H1 (cell line): Measurements from ENCODE around the gene ZNF219. TPM values are rescaled to one million over a fixed set of nuclear protein-coding genes. Genes with fewer than 3 reads are reported as not detected.
A peak's percentile ranks its signal among the peaks of the same experiment; 100 is the strongest.

ENCODE experiments used
- CTCF ChIA-PET: fragments of 300-600 bp; sonication (Branson Sonifier 250); formaldehyde crosslinking; loops from one replicate; lab custom pipeline; 2021; ENCODE audit not compliant: partially characterized antibody; lab: Charles Lee
- POLR2A ChIA-PET: fragments of 300-600 bp; sonication (Branson Sonifier 250); formaldehyde crosslinking; loops from one replicate; lab custom pipeline; 2021; ENCODE audit warnings: inconsistent platforms; ENCODE audit not compliant: partially characterized antibody; lab: Charles Lee
- DNase-seq, 2 experiments: peaks; one replicate each; pipeline versions ENCODE4 v3.0.0 to v3.0.0-alpha.2; 2010 to 2022; ENCODE audit warnings: low spot score in 2 of 2, low read depth in 1 of 2, mixed read lengths in 1 of 2
- FAIRE-seq: peaks from 2 replicates; lab custom pipeline; 2011; peaks lifted over from hg19 to GRCh38; lab: Jason Lieb, UNC
- H2AFZ ChIP-seq: 2 replicates; pipeline ENCODE4 v1.8.1; 2012; ENCODE audit warnings: low read length, inconsistent platforms
- H2AK5ac ChIP-seq: 2 replicates; pipeline ENCODE4 v1.6.1; 2013; ENCODE audit warnings: low read depth, low read length
- H2BK120ac ChIP-seq: replicated peaks from 2 replicates; pipeline ENCODE3; 2013; ENCODE audit warnings: low read depth, low read length, inconsistent platforms
- H2BK12ac ChIP-seq: 2 replicates; pipeline ENCODE4 v1.6.1; 2013; ENCODE audit warnings: low read depth, low read length
- H2BK15ac ChIP-seq: 2 replicates; pipeline ENCODE4 v1.6.1; 2013; ENCODE audit warnings: low read length
- H2BK20ac ChIP-seq: 2 replicates; pipeline ENCODE4 v1.6.1; 2013; ENCODE audit warnings: low read length
- H2BK5ac ChIP-seq: 2 replicates; pipeline ENCODE4 v1.6.1; 2013; ENCODE audit warnings: low read depth, low read length
- H3K14ac ChIP-seq: 2 replicates; pipeline ENCODE4 v1.6.1; 2013; ENCODE audit warnings: inconsistent platforms; ENCODE audit not compliant: insufficient read length
- H3K18ac ChIP-seq: 2 replicates; pipeline ENCODE4 v1.6.1; 2013; ENCODE audit warnings: low read length; ENCODE audit errors: extremely low read depth
- H3K23ac ChIP-seq: 2 replicates; pipeline ENCODE4 v1.6.1; 2013; ENCODE audit warnings: inconsistent platforms; ENCODE audit not compliant: insufficient read length
- H3K23me2 ChIP-seq: 2 replicates; pipeline ENCODE4 v1.6.1; 2013; ENCODE audit warnings: low read depth, low read length
- H3K27ac ChIP-seq: 2 replicates; pipeline ENCODE4 v1.6.1; 2011; ENCODE audit warnings: low read depth, low read length, inconsistent platforms
- H3K27me3 ChIP-seq, 4 experiments: replicated peaks in 1 of 4; 1 replicate in 1 of 4; 2 replicates in 3 of 4; pipeline versions ENCODE4 v1.6.1 to v1.8.1; 2011 to 2013; ENCODE audit warnings: low read length in 3 of 4, mild to moderate bottlenecking in 3 of 4, inconsistent platforms in 2 of 4, mixed read lengths in 2 of 4, moderate library complexity in 1 of 4; ENCODE audit not compliant: control insufficient read depth in 3 of 4, insufficient read depth in 3 of 4; ENCODE audit errors: extremely low read depth in 1 of 4
- H3K36me3 ChIP-seq, 4 experiments: 2 replicates each; pipeline versions ENCODE4 v1.6.1 to v1.8.1; 2011 to 2013; ENCODE audit warnings: mild to moderate bottlenecking in 4 of 4, low read length in 3 of 4, moderate library complexity in 2 of 4, control low read depth in 1 of 4, inconsistent platforms in 1 of 4; ENCODE audit not compliant: insufficient read depth in 4 of 4, control insufficient read depth in 2 of 4
- H3K4ac ChIP-seq: replicated peaks from 2 replicates; pipeline ENCODE3; 2013; ENCODE audit warnings: low read length, low read depth, mixed read lengths, inconsistent platforms; ENCODE audit not compliant: insufficient read length
- H3K4me1 ChIP-seq, 4 experiments: replicated peaks in 1 of 4; 1 replicate in 1 of 4; 2 replicates in 3 of 4; pipeline versions ENCODE4 v1.6.1 to v1.8.1; 2011 to 2013; ENCODE audit warnings: low read length in 3 of 4, inconsistent platforms in 2 of 4, mixed read lengths in 1 of 4; ENCODE audit not compliant: insufficient read depth in 4 of 4, control insufficient read depth in 3 of 4
- H3K4me2 ChIP-seq, 2 experiments: 2 replicates each; pipeline versions ENCODE4 v1.6.1 to v1.8.1; 2011 to 2013; ENCODE audit warnings: low read depth in 2 of 2, low read length in 2 of 2, control low read depth in 1 of 2, inconsistent platforms in 1 of 2, mild to moderate bottlenecking in 1 of 2; ENCODE audit not compliant: insufficient read depth in 1 of 2
- H3K4me3 ChIP-seq, 4 experiments: fragments of 200-600, 300-600 bp in 1 of 4; sonication (generic), shearing (Covaris generic), sonication (Bioruptor Twin) in 1 of 4; 2 replicates each; pipeline versions ENCODE4 v1.5.1 to v1.8.1; 2011 to 2016; ENCODE audit warnings: low read length in 4 of 4, low read depth in 3 of 4, control low read depth in 2 of 4, inconsistent platforms in 2 of 4, mild to moderate bottlenecking in 2 of 4, mixed read lengths in 1 of 4, moderate library complexity in 1 of 4; ENCODE audit not compliant: insufficient read depth in 2 of 4; ENCODE audit errors: extremely low read depth in 1 of 4
- H3K56ac ChIP-seq: replicated peaks from 2 replicates; pipeline ENCODE3; 2013; ENCODE audit warnings: low read depth, mild to moderate bottlenecking, mixed read lengths, low read length, inconsistent platforms; ENCODE audit not compliant: insufficient read length
- H3K79me1 ChIP-seq: 2 replicates; pipeline ENCODE4 v1.6.1; 2013; ENCODE audit warnings: low read depth, low read length, control low read depth
- H3K79me2 ChIP-seq, 2 experiments: 2 replicates each; pipeline versions ENCODE4 v1.6.1 to v1.8.1; 2012 to 2013; ENCODE audit warnings: low read length in 2 of 2, mild to moderate bottlenecking in 2 of 2, inconsistent platforms in 1 of 2; ENCODE audit not compliant: insufficient read depth in 2 of 2, control insufficient read depth in 1 of 2
- H3K9ac ChIP-seq, 4 experiments: replicated peaks in 1 of 4; 1 replicate in 1 of 4; 2 replicates in 3 of 4; pipeline versions ENCODE4 v1.6.1 to v1.8.1; 2011 to 2013; ENCODE audit warnings: low read depth in 3 of 4, low read length in 3 of 4, control low read depth in 2 of 4, mild to moderate bottlenecking in 2 of 4, moderate library complexity in 2 of 4, inconsistent platforms in 1 of 4; ENCODE audit errors: extremely low read depth in 1 of 4
- H3K9me3 ChIP-seq, 2 experiments: 2 replicates each; pipeline versions ENCODE4 v1.6.1 to v1.8.1; 2012 to 2013; ENCODE audit warnings: mild to moderate bottlenecking in 2 of 2, moderate library complexity in 2 of 2, control low read depth in 1 of 2, inconsistent platforms in 1 of 2, low read depth in 1 of 2, low read length in 1 of 2, mixed read lengths in 1 of 2; ENCODE audit not compliant: insufficient read depth in 2 of 2
- H4K20me1 ChIP-seq, 2 experiments: replicated peaks in 1 of 2; 2 replicates each; pipeline versions ENCODE3 to v1.8.1; 2011 to 2013; ENCODE audit warnings: inconsistent platforms in 2 of 2, low read length in 2 of 2, mild to moderate bottlenecking in 1 of 2; ENCODE audit not compliant: insufficient read depth in 2 of 2, control insufficient read depth in 1 of 2
- H4K5ac ChIP-seq: 2 replicates; pipeline ENCODE4 v1.6.1; 2013; ENCODE audit warnings: low read length, low read depth, mixed read lengths, inconsistent platforms; ENCODE audit not compliant: insufficient read length
- H4K8ac ChIP-seq: 2 replicates; pipeline ENCODE4 v1.8.0; 2013; ENCODE audit warnings: mild to moderate bottlenecking, moderate library complexity, low read length, inconsistent platforms; ENCODE audit not compliant: insufficient read depth; ENCODE audit errors: extremely low read depth
- H4K91ac ChIP-seq: replicated peaks from 2 replicates; pipeline ENCODE3; 2013; ENCODE audit warnings: low read length, mixed read lengths, inconsistent platforms; ENCODE audit not compliant: insufficient read length
- RFX5 ChIP-seq: IDR thresholded peaks from 2 replicates; pipeline ENCODE4 v1.6.1; 2011; ENCODE audit warnings: low read depth, low read length, improper control_type of control experiment, borderline replicate concordance
- WGBS, 2 experiments: shearing (Covaris generic) in 1 of 2; methylation state at CpG; one replicate each; pipeline versions ENCODE4 v1.1.6 to v1.1.7; 2013 to 2015; ENCODE audit warnings: low lambda C conversion rate in 2 of 2, mixed read lengths in 2 of 2, inconsistent platforms in 1 of 2, low coverage in 1 of 2, missing lambda C conversion rate in 1 of 2; ENCODE audit not compliant: insufficient replicate concordance in 2 of 2, insufficient coverage in 1 of 2, insufficient read length in 1 of 2; ENCODE audit errors: extremely low coverage in 1 of 2, missing lambda C conversion rate in 1 of 2; 5-methylcytosine and 5-hydroxymethylcytosine counted together
- polyA plus RNA-seq, 7 experiments: library from polyadenylated mRNA; depleted of rRNA in 3 of 7; stranded (reverse) in 5 of 7; unstranded in 2 of 7; fragments of >200 nt in 5 of 7; fragments of 200-250 nt in 2 of 7; gene quantifications; 1 replicate in 5 of 7; 2 replicates in 1 of 7; 4 replicates in 1 of 7; pipeline versions ENCODE4 v1.2.1 to v1.2.3, GENCODE V29; 2011 to 2013; ENCODE audit warnings: missing spikeins in 2 of 7, mixed read lengths in 2 of 7
- total RNA-seq: library from RNA; stranded (reverse); fragmentation: NEBNext Ultra II Directional; extraction: Animal tissue kit (Norgen Biotek cat#: 25700); gene quantifications from 2 replicates; pipeline ENCODE4 v1.2.1, GENCODE V29; 2021

ZNF219 gene
- total and polyA plus RNA-seq, 2 of the 8 experiments (the other 6 are each of a cell fraction or from before 2014, with no cell fraction given), result 113 to 160 TPM

- WGBS, 2 experiments, result 19% methylated on average over 16 of the region's 16 CpGs; no CpG with 5 or more reads in 1 of the 2 experiments
- Histone ChIP-seq H4K20me1 (peaks cover 0 to 3% of the 10 kb centered on the region in 2 experiments), H2AK5ac (no peak overlapping the region), H3K79me2 (peaks cover 4 to 59% of the 10 kb centered on the region in 2 experiments), H3K23me2 (peaks cover 16% of the 10 kb centered on the region), H3K36me3 (no peaks in the 10 kb centered on the region), H3K4ac (peak overlapping the region; percentile 34), H3K9me3 (no peaks in the 10 kb centered on the region), H2AFZ (no peak overlapping the region), H3K4me1 (peaks cover 7 to 30% (median 12%) of the 10 kb centered on the region in 4 experiments; a peak in 6 of 7 replicates), H3K23ac (no peak overlapping the region), H3K4me2 (peak overlapping the region; percentile 75 to 88), H2BK15ac (no peak overlapping the region), H3K56ac (no peak overlapping the region), H2BK120ac (no peak overlapping the region), H4K91ac (peak overlapping the region; percentile 28), H3K4me3 (peak overlapping the region; percentile 68 to 78 (median 73)), H2BK12ac (no peak overlapping the region; the same call in 1 of the 2 replicates), H3K14ac (no peak overlapping the region), H3K18ac (peak overlapping the region; percentile 2; the same call in 1 of the 2 replicates), H4K8ac (no peak overlapping the region), H2BK5ac (peak overlapping the region; percentile 69), H2BK20ac (no peak overlapping the region; the same call in 1 of the 2 replicates), H3K27ac (no peak overlapping the region), H4K5ac (peak overlapping the region; percentile 5), H3K9ac (peak overlapping the region in 3 of 4 experiments; percentile 33 to 45 (median 35); a peak in 5 of 7 replicates), H3K79me1 (no peaks in the 10 kb centered on the region; the same call in 1 of the 2 replicates), H3K27me3 (no peaks in the 10 kb centered on the region)
- ChIA-PET CTCF (interaction anchor here (0.6 to 9.2 kb wide), 7 partner anchors 7 to 86 kb away, joined by 3 to 148 read pairs (median 94); partner anchors contain the start of gene ARHGEF40), POLR2A (interaction anchor here (1.0 to 7.8 kb wide), 4 partner anchors 11 to 28 kb away, joined by 3 to 148 read pairs (median 64); partner anchors contain the start of gene ARHGEF40)
- DNase-seq, result no peak
- FAIRE-seq, result no peak
- TF ChIP-seq RFX5, result no peak
These were observed 589 bp upstream of the ZNF219 start for GRCh38 chr14:21098892-21099595.
